Measurements from ENCODE around the gene SCGB1C1.

DNA sequence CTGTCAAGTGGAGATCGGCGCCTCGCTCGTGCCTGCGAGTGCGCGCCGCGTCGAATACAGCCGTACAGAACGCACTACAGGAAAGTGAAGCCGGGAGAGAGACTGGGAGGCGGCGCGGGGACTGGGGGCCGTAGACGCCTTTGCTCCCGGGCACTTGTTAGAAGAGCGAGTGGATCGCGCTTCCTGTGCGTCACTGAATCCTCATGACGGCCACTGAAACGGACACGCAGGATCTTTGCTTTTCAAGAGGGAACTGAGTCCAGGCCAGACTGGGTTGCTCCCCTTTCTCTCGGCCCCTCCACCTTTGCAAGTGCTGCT lies 14.9 kb downstream of the SCGB1C1 start:
- TF ChIP-seq CTCF (IDR thresholded peaks at IDR 0.05) (no peak), POLR2A (IDR thresholded peaks at IDR 0.05) (no peak)

Measured in esophagus squamous epithelium (tissue), 4 donors.